HG02938 (cell line): ENCODE measurements around the gene SPDYE5.

Experiments
- ATAC-seq: cut with Tn5 transposase; IDR thresholded peaks from one replicate; pipeline ENCODE4 v1.9.1; 2021; ENCODE audit warnings: mild to moderate bottlenecking, moderate library complexity; ENCODE audit not compliant: unreplicated experiment

Gene SPDYE5

GRCh38 chr7:75536491-75536890 lies 44.4 kb downstream of the SPDYE5 start:
- no peak for ATAC-seq

- ATAC-seq = no peak
Observed at GRCh38 chr7:75536940-75537538, 44.9 kb downstream of the SPDYE5 start.

GRCh38 chr7:75537731-75538130 lies 45.6 kb downstream of the SPDYE5 start:
- ATAC-seq = no peak

- ATAC-seq = no peak
Observed at GRCh38 chr7:75546237-75547015, 54.3 kb downstream of the SPDYE5 start.
